Thyroid gland (tissue), 4 donors: Measurements from ENCODE around the gene NAV2.

Source experiments
- POLR2A ChIP-seq, 2 donors: fragments of 450-650 bp; IDR thresholded peaks; one replicate each; pipeline ENCODE4 v1.6.1; 2017; ENCODE audit warnings: antibody characterized with exemption in 2 of 2, mild to moderate bottlenecking in 2 of 2, moderate library complexity in 1 of 2
- TF ChIP-seq, protein P1 (sequence below), 6 experiments: fragments of 200-600 bp in 3 of 6; fragments of 450-650 bp in 3 of 6; sonication (generic) in 3 of 6; IDR thresholded peaks; one replicate each; pipeline ENCODE4 v1.5.1; 2016 to 2019; ENCODE audit warnings: antibody characterized with exemption in 6 of 6, mild to moderate bottlenecking in 2 of 6, inconsistent platforms in 1 of 6, moderate library complexity in 1 of 6

DNA sequence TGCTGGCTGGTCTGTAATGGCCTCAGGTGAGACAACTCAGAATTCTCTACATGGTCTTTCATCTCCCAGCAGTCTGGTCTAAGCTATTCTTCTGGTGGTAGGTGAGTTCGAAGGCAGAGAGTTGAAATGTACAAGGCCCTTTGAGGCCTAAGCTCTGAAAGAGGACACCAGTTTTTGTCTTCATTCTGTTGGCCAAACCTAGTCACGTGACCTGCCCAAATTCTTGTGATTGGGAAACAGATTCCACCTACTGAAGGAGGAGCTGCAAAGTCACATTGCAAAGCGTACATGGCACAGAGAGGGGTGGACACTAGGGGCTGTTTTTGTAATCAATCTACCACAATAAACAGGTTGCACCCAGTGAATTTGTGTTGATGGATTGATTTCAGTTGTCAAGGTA, 193.5 kb downstream of the NAV2 start:
- no peak for TF ChIP-seq POLR2A (IDR thresholded peaks at IDR 0.05)
- TF ChIP-seq, protein P1, sequence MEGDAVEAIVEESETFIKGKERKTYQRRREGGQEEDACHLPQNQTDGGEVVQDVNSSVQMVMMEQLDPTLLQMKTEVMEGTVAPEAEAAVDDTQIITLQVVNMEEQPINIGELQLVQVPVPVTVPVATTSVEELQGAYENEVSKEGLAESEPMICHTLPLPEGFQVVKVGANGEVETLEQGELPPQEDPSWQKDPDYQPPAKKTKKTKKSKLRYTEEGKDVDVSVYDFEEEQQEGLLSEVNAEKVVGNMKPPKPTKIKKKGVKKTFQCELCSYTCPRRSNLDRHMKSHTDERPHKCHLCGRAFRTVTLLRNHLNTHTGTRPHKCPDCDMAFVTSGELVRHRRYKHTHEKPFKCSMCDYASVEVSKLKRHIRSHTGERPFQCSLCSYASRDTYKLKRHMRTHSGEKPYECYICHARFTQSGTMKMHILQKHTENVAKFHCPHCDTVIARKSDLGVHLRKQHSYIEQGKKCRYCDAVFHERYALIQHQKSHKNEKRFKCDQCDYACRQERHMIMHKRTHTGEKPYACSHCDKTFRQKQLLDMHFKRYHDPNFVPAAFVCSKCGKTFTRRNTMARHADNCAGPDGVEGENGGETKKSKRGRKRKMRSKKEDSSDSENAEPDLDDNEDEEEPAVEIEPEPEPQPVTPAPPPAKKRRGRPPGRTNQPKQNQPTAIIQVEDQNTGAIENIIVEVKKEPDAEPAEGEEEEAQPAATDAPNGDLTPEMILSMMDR (IDR thresholded peaks at IDR 0.05) = no peak
